NT2/D1 (cell line): ENCODE data around the gene CDK3.

ENCODE experiments used
- DNase-seq: peaks from one replicate; pipeline ENCODE4 v3.0.0-alpha.2; 2011; ENCODE audit warnings: low read depth, low spot score
- H3K27me3 ChIP-seq: 2 replicates; pipeline ENCODE4 v1.6.0; 2011; ENCODE audit warnings: mild to moderate bottlenecking; ENCODE audit not compliant: insufficient read length, insufficient read depth
- H3K36me3 ChIP-seq: 2 replicates; pipeline ENCODE4 v1.6.1; 2011; ENCODE audit warnings: mild to moderate bottlenecking, low read length, mixed read lengths; ENCODE audit not compliant: insufficient read depth, insufficient read length
- H3K4me1 ChIP-seq: 2 replicates; pipeline ENCODE4 v1.5.1; 2011; ENCODE audit not compliant: insufficient read depth, insufficient read length
- H3K4me3 ChIP-seq: 2 replicates; pipeline ENCODE4 v1.5.1; 2011; ENCODE audit warnings: low read depth; ENCODE audit not compliant: insufficient read length
- H3K9ac ChIP-seq: 2 replicates; pipeline ENCODE4 v1.6.0; 2011; ENCODE audit warnings: low read depth; ENCODE audit not compliant: insufficient read length
- H3K9me3 ChIP-seq: 2 replicates; pipeline ENCODE4 v1.5.1; 2011; ENCODE audit warnings: mild to moderate bottlenecking, low read length; ENCODE audit not compliant: insufficient read depth
- SUZ12 ChIP-seq: IDR thresholded peaks from 2 replicates; pipeline ENCODE4 v1.6.1; 2011; ENCODE audit not compliant: insufficient read length, insufficient read depth; ENCODE audit errors: extremely low read depth
- YY1 ChIP-seq: IDR thresholded peaks from 2 replicates; pipeline ENCODE4 v1.6.1; 2011; ENCODE audit not compliant: insufficient read length, insufficient read depth
- ZNF274 ChIP-seq: IDR thresholded peaks from 2 replicates; pipeline ENCODE4 v1.6.1; 2011; ENCODE audit warnings: mild to moderate bottlenecking, low read depth, low read length

Gene CDK3

DNA sequence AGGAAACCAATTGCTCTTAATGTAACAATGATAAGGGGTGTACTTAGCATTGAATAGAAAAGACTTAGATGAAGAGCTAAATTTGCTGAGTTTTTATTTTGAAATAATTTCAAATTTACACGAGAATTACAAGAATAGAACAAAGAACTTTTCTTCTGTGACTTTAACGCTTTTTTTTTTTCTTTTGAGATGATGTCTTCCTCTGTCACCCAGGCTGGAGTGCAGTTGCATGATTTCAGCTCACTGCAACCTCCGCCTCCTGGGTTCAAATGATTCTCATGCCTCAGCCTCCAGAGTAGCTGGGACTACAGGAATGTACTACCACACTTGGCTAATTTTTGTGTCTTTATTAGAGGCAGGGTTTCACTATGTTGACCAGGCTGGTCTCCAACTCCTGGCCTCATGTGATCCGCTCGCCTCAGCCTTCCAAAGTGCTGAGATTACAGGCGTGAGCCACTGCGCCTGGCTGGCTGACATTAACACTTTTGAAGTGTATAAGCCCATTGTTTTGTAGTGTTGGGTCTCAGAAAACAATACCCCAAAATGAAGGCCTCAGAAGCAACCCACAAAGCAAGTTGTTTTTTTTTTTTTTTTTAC, 19.5 kb upstream of the CDK3 start:
- DNase-seq: no peak
- Histone ChIP-seq H3K4me1 (peaks cover 9% of the 10 kb centered on the region), H3K36me3 (peaks cover 9% of the 10 kb centered on the region), H3K9me3 (no peaks in the 10 kb centered on the region), H3K27me3 (no peaks in the 10 kb centered on the region), H3K4me3 (no peak overlapping the region), H3K9ac (peak overlapping the region; percentile 54)
- TF ChIP-seq SUZ12 (no peak), YY1 (no peak), ZNF274 (no peak)

DNA sequence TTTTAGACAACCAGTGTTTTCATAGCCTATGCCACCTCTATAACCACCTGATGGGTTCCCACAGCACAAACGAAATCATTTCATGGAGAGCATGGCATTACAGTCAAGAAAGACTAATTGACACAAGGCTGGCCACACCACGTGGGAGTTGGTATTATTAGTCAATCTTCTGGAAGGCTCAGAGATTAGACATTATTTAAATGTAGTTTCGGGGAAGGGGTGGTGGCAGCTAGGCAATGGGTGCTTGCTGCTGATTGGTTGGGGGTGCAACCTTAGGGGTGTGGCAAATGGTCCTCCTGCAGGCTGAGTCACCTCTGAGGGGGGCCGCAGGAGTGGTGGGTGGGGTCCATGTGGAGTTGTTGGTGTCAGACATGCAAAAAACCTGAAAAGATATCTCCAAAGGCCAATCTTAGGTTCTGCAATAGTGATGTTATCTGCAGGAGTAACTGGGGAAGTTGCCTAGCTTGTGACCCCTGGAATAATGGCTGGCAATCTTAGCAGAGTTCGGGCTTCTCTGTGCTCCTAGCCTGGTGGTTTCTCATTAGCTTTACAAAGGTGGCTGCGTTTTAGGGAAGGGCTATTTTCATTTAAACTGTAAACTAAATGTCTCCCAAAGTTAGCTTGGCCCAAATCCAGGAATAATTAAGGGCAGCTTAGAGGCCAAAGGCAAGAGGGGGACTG, 17.0 kb upstream of the CDK3 start:
- no peak overlapping the region for H3K4me3 ChIP-seq
- DNase-seq: peak; percentile 69

DNA sequence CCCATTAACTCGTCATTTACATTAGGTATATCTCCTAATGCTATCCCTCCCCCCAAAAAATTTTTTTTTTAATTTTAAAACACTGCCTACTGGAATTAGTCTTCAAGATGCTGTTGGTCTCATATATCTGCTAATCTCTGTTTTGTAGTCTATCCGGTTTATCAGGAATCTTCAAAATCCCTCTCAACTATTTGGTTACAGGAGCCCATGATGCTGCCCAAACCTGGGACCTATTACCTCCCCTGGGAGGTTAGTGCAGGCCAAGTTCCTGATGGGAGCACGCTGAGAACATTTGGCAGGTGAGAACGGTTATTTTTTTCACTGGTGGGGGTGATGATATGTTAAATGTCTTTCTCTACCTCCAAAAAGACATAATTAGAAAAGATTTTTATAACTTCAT, 14.7 kb upstream of the CDK3 start:
- Histone ChIP-seq H3K9ac (no peak overlapping the region), H3K4me1 (peaks cover 9% of the 10 kb centered on the region), H3K4me3 (no peak overlapping the region), H3K9me3 (no peaks in the 10 kb centered on the region), H3K27me3 (no peaks in the 10 kb centered on the region), H3K36me3 (no peaks in the 10 kb centered on the region)
- TF ChIP-seq ZNF274 (no peak), SUZ12 (no peak), YY1 (no peak)
- no peak for DNase-seq

More for the DNA sequence above, 17.0 kb upstream of the CDK3 start:
- Histone ChIP-seq H3K4me1 (peaks cover 9% of the 10 kb centered on the region), H3K27me3 (no peaks in the 10 kb centered on the region), H3K36me3 (no peaks in the 10 kb centered on the region), H3K9ac (peak overlapping the region; percentile 34), H3K9me3 (no peaks in the 10 kb centered on the region)
- TF ChIP-seq YY1 (no peak), SUZ12 (no peak), ZNF274 (no peak)

DNA sequence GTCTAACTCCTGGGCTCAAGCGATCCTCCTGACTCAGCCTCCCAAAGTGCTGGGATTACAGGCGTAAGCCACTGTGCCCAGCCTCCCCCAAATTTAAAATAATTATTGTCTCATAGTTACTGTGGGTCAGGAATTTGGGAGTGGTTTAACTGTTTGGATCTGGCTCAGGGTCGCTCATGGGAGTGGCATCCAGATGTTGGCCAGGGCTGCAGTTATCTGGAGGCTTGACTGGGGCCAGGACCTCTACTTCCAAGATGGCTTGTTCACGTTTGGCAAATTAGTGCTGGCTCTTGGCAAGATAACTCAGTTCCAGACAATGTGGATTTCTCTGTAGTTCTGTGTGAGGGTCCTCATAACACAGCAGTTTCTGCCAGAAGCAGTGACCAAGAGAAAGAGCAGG, 13.6 kb upstream of the CDK3 start:
- peaks cover 6% of the 10 kb centered on the region for H3K36me3 ChIP-seq
- no peak overlapping the region for H3K9ac ChIP-seq
- no peaks in the 10 kb centered on the region for H3K27me3 ChIP-seq
- TF ChIP-seq ZNF274: no peak
- TF ChIP-seq SUZ12: no peak
- peaks cover 7% of the 10 kb centered on the region for H3K4me1 ChIP-seq
- no peak overlapping the region for H3K4me3 ChIP-seq
- H3K9me3 ChIP-seq: no peaks in the 10 kb centered on the region
- no peak for DNase-seq

DNA sequence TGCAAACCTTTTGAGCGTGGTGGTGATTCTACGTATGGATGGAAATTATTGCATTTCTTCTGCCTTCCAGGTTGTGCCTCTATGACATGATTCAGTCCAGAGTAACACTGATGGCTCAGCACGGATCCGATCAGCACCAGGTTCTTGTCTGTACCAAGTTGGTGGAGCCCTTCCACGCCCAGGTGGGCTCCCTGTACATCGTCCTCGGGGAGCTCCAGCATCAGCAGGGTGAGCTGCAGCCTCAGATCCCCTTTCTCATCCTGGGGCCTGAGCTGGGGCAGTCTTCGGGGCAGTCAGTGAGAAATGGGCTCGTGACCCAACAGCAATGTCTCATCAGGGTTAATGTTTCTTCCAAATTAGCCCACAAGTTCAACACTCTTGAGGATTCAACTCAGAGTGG, 9.3 kb upstream of the CDK3 start:
- no peak for DNase-seq
- H3K4me3 ChIP-seq: no peak overlapping the region

DNA sequence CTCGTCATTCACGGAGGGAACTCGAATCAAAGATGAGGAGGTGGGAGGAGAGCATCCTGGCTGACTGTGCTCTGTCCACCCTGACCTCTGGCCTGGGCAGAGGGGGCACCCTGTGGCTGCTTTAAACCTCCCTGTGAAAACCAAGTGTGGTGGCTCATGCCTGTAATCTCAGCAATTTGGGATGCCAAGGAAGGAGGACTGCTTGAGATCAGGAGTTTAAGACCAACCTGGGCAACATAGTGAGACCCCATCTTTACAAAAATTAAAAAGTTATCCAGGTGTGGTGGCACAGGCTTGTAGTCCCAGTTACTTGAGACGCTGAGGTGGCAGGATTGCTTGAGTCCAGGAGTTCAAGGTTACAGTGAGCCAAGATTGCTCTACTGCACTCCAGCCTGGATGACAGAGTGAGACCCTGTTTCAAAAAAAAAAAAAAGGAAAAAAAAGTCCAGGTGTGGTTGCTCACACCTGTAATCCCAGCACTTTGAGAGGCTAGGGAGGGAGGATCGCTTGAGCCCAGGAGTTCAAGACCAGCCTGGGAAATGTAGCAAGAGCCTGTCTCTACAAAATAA, 5.8 kb upstream of the CDK3 start:
- Histone ChIP-seq H3K36me3 (peaks cover 19% of the 10 kb centered on the region), H3K9ac (no peak overlapping the region), H3K27me3 (no peaks in the 10 kb centered on the region), H3K4me1 (peaks cover 10% of the 10 kb centered on the region), H3K4me3 (no peak overlapping the region), H3K9me3 (no peaks in the 10 kb centered on the region)
- TF ChIP-seq YY1 (no peak), ZNF274 (no peak), SUZ12 (no peak)
- no peak for DNase-seq

More for the DNA sequence above, 9.3 kb upstream of the CDK3 start:
- Histone ChIP-seq H3K4me1 (peaks cover 1% of the 10 kb centered on the region), H3K27me3 (no peaks in the 10 kb centered on the region), H3K9me3 (no peaks in the 10 kb centered on the region), H3K9ac (no peak overlapping the region), H3K36me3 (peaks cover 19% of the 10 kb centered on the region)
- TF ChIP-seq SUZ12: no peak
- TF ChIP-seq ZNF274: no peak
- TF ChIP-seq YY1: no peak

DNA sequence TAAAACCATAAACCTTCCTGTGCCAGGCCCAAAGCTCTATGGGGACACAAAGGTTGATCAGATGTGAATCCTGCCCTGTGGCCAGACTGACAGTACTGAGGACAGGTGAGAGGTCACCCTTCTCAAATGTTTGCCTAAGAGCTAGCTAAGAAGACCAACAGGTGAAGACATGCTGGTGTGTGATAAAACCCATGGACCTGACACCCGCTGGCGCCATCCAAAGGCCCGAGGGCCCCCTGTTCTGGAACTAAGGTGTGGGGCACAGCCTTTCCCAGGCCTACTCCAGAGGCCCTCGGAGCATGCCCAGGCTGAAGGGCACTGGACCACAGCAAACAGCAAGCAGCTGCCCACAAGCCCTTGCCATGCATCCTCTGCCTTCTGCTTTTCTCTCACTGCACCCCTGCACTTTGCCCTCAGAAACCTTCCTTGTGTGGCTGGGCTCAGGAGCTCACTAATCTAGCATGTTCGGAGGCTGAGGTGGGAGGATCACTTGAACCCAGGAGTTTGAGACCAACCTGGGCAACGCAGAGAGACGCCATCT, 5.2 kb upstream of the CDK3 start:
- H3K36me3 ChIP-seq: peaks cover 19% of the 10 kb centered on the region
- no peak overlapping the region for H3K9ac ChIP-seq
- H3K27me3 ChIP-seq: no peaks in the 10 kb centered on the region
- no peaks in the 10 kb centered on the region for H3K9me3 ChIP-seq
- TF ChIP-seq SUZ12 (no peak), ZNF274 (no peak), YY1 (no peak)
- H3K4me3 ChIP-seq: no peak overlapping the region
- no peak for DNase-seq
- peaks cover 11% of the 10 kb centered on the region for H3K4me1 ChIP-seq
